Activated naive CD4-positive, alpha-beta T cell treated with anti-CD3 and anti-CD28 coated beads, Interleukin-2, amount 50 U/mL, for 16 hours (primary cell): Measurements from ENCODE around the gene TAF7.
"Not testable (repeated sequence)": the region's sequence is repeated elsewhere in the genome, so short reads cannot be mapped to it uniquely, and the experiment has no call there.

Source experiments
- DNase-seq: peaks from one replicate; pipeline ENCODE4 v3.0.0-alpha.2; 2020

Gene TAF7, protein sequence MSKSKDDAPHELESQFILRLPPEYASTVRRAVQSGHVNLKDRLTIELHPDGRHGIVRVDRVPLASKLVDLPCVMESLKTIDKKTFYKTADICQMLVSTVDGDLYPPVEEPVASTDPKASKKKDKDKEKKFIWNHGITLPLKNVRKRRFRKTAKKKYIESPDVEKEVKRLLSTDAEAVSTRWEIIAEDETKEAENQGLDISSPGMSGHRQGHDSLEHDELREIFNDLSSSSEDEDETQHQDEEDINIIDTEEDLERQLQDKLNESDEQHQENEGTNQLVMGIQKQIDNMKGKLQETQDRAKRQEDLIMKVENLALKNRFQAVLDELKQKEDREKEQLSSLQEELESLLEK

DNA sequence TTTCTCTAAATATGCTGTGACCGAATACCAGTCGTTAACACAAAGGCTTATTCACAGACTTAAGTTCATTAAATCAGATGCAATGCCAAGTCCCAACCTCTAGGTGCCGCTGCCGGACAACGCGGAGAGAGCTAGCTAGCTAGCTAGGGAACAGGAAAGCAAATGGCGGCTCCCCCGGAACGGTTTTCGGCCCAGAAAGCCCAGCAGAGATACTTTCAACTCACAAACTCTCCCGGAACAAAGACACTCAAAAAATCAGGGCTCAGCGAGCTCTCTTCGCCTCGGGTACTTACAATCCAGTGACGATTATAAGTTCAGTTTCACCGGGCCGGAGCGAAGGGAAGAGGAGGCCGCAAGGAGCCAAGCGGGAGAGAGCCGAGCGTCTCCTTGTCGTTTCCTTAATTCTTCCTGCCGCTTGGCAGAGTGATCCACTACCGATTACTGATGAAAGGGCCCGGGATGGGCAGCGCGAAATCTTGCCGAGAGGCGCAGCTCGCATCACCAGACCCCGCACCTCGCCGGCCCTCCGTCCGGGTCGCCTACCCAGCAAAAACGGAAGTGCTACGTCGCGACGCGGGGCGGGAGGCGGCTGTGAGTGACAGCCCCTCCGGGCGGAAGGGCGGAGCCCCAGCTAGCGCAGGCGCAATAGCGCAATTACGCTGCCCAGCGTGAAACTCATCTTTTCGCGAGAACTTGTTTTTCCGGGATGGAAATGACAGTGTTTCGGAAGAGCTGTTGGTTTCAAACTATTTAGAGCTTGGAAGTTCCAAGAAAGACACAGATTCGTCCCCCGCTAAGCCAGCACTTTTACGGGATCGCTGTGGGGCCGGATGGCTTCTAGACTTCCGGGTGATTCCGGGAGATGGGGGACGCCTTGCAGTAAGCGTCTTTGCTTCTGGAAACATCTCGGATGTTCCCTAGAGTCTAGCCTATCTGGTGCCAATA is at the start of gene TAF7:
TAF7 (minus strand) TSS at position 560 of the 945 bp plus-strand sequence. CDS start 740 bp downstream, outside the sequence.
- peak; percentile 93 for DNase-seq

DNA sequence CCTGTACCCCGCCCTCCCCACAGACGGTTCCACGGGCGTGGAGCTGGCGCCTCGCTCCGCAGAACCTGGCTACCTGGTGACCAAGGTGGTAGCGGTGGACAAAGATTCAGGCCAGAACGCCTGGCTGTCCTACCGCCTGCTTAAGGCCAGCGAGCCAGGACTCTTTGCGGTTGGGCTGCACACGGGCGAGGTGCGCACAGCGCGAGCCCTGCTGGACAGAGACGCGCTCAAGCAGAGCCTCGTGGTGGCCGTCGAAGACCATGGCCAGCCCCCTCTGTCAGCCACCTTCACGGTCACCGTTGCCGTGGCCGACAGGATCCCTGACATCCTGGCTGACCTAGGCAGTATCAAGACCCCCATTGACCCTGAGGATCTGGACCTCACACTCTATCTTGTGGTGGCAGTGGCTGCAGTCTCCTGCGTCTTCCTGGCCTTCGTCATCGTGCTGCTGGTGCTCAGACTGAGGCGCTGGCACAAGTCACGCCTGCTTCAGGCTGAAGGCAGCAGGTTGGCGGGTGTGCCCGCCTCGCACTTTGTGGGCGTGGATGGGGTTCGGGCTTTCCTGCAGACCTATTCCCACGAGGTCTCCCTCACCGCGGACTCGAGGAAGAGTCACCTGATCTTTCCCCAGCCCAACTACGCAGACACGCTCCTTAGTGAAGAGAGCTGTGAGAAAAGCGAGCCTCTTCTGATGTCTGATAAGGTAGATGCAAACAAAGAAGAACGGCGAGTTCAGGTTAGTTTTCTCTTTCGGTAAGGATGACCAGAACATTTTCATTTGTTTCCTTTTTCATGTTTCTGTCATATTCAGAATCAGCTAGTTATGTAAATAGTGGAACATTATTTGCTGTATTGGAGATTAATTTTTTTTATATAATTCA is 45.7 kb upstream of the TAF7 start:
- DNase-seq = no peak

DNA sequence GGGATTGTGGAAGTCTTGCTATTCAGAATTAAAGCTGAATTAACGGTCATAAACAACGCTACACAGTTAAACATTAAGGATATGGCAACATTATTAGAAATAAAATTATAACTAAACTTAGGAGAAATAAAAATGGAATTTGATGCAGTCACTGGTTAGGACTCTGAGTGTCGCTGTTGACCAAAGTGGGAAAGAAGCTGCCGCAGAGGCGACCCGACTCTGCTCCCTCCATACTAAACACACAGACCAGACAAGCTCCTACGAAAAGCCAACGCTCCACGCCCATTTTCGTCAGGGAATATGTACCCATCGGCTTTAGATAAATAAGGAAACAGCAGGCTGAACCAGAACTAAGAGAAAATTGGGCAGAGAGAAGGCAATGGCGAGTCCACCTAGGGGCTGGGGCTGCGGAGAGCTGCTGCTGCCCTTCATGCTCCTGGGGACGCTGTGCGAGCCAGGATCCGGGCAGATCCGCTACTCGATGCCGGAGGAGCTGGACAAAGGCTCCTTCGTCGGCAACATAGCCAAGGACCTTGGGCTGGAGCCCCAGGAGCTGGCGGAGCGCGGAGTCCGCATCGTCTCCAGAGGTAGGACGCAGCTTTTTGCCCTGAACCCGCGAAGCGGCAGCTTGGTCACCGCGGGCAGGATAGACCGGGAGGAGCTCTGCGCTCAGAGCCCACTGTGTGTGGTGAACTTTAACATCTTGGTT is 43.5 kb upstream of the TAF7 start, which contains the start of gene PCDHGA5:
PCDHGA5 (plus strand) TSS at position 211 of the 709 bp plus-strand sequence; CDS start at position 380, 169 bp downstream.
- no peak for DNase-seq

DNA sequence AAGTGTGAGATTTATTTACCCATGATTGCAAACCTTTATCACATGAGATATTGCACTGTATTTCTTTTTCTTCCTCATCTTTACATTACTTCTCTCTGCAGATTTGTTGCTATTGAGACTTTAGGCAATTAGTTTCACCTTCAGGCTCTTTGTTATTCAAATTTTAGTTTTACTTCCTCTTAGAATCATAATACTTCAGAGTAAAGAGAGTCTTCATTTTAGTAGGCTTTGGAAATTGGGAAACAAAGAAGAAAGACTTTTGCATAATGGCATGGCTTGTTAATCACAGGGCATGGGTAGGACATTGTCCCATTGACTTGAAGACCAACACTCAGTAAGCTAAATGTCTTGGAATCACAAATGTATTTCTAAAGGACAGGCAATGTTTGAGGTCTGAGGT is 42.1 kb upstream of the TAF7 start:
- DNase-seq = no peak

DNA sequence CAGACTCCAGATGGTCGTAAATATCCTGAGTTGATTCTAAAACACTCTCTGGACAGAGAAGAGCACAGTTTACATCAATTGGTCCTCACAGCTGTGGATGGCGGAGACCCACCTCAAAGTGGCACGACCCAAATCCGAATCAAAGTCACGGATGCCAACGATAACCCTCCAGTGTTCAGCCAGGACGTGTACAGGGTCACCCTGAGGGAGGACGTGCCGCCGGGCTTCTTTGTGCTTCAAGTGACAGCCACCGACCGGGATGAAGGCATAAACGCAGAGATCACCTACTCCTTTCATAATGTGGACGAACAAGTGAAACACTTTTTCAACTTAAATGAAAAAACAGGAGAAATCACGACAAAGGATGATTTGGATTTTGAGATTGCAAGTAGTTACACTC is 40.1 kb upstream of the TAF7 start:
- no peak for DNase-seq

DNA sequence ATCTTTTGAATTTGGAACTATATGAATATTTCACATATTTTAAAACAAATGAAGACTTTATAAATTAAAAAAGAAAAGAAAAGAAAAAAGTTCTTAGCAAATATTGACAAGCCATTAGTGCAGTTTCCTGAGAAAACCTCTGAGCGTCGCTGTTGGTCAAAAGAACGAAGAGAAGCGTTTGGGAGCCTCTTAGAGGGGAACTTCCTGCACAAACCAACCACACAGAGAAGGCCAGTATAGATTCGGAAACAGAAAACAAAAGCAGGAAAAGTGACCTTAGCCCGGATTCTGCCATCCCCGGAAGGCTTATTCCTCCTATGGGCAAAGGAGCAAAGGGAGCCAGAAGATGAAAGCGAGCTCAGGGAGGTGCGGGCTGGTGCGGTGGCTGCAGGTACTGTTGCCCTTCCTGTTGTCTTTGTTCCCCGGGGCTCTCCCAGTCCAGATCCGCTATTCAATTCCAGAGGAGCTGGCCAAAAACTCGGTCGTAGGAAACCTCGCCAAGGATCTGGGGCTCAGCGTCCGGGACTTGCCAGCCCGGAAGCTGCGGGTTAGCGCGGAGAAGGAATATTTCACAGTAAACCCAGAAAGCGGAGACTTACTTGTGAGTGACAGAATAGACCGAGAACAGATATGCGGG is 39.3 kb upstream of the TAF7 start, which contains the start of gene PCDHGB2:
PCDHGB2 (plus strand) TSS at position 205 of the 637 bp plus-strand sequence; CDS start at position 347, 142 bp downstream.
- DNase-seq = no peak

DNA sequence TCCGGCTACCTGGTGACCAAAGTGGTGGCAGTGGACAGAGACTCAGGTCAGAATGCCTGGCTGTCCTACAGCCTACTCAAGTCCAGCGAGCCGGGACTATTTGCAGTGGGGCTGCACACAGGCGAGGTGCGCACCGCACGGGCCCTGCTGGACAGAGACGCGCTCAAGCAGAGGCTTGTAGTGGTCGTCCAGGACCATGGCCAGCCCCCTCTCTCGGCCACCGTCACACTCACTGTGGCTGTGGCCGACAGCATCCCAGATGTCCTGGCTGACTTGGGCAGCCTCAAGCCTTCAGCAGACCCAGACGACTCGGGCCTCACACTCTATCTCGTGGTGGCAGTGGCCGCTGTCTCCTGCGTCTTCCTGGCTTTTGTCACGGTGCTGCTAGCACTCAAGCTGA is 36.4 kb upstream of the TAF7 start:
- DNase-seq = no peak

DNA sequence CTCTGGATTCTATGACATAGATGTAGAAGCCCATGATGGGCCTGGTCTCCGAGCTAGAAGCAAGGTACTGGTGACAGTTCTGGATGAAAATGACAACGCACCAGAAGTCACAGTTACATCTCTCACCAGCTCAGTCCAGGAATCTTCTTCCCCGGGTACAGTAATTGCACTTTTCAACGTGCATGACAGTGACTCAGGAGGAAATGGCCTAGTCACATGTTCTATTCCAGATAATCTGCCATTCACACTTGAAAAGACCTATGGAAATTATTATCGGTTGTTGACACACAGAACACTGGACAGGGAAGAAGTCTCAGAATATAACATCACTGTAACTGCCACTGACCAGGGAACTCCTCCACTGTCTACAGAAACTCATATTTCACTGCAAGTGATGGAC is 35.5 kb upstream of the TAF7 start:
- DNase-seq = no peak

DNA sequence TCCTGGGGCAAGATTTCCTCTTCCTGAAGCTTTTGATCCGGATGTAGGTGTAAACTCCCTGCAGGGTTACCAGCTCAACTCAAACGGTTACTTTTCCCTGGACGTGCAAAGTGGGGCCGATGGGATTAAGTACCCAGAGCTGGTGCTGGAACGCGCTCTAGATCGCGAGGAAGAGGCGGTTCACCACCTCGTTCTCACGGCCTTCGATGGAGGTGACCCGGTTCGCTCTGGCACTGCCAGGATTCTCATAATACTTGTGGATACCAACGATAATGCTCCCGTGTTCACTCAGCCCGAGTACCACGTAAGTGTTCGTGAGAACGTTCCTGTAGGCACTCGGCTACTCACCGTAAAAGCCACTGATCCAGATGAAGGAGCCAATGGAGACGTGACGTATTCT is 35.1 kb upstream of the TAF7 start:
- DNase-seq = no peak

DNA sequence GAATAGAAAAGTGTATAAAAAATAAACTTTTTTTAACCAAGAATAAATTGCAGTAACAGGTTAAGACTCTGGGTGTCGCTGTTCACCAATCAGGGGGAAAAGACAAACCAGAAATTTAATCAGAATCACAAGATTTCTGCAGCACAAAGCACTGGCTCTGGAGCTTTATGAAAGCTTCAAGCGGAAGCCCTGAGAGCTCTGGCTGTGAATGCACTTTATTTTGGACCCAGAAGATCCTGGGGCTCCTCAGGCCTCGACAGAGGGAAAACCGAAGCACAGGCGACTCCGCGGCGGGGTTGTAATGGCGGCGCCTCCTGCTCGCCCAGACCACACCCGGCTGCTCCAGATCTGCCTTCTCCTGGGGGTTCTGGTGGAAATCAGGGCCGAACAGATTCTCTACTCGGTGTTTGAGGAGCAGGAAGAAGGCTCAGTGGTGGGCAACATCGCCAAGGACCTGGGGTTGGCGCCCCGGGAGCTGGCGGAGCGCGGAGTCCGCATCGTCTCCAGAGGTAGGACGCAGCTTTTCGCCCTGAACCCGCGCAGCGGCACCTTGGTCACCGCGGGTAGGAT is 34.4 kb upstream of the TAF7 start, which contains the start of gene PCDHGA4:
PCDHGA4 (plus strand) TSS at position 122 of the 570 bp plus-strand sequence; CDS start at position 209, 87 bp downstream.
- no peak for DNase-seq

DNA sequence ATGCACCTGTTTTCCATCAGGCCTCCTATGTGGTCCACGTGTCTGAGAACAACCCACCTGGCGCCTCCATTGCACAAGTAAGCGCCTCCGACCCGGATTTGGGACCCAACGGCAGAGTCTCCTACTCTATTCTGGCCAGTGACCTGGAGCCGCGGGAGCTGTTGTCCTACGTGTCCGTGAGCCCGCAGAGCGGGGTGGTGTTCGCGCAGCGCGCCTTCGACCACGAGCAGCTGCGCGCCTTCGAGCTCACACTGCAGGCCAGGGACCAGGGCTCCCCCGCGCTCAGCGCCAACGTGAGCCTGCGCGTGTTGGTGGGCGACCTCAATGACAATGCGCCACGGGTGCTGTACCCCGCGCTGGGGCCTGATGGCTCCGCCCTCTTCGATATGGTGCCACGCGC is 31.0 kb upstream of the TAF7 start:
- no peak for DNase-seq

DNA sequence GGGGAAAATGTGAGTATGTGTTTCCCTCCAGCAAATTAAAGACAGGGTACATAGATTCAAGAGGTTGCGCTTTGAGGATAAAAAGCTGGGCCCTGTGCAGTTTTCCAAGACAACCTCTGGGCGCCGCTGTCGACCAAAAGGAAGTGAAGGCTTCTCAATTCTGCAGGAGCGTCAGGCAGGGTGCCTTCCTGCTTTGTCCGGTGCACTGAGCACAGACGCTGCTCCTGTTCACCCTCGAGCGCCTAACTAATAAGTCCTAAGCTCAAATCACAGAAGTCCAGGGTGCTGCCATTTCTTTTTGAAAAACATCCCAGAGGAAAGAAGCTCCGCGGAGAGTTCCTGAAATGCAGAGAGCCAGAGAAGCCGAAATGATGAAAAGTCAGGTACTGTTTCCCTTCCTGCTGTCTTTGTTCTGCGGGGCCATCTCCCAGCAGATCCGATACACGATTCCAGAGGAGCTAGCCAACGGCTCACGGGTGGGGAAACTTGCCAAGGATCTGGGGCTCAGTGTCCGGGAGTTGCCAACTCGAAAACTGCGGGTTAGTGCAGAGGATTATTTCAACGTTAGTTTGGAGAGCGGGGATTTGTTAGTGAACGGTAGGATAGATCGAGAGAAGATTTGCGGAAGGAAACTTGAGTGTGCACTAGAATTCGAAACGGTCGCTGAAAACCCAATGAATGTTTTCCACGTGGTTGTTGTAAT is 29.5 kb upstream of the TAF7 start, which contains the start of gene PCDHGB1:
PCDHGB1 (plus strand) TSS at position 183 of the 703 bp plus-strand sequence; CDS start at position 345, 162 bp downstream.
- no peak for DNase-seq

DNA sequence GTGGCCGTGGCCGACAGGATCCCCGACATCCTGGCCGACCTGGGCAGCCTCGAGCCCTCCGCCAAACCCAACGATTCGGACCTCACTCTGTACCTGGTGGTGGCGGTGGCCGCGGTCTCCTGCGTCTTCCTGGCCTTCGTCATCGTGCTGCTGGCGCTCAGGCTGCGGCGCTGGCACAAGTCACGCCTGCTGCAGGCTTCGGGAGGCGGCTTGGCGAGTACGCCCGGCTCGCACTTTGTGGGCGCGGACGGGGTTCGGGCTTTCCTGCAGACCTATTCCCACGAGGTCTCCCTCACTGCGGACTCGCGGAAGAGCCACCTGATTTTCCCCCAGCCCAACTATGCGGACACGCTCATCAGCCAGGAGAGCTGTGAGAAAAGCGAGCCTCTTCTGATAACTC is 25.4 kb upstream of the TAF7 start:
- DNase-seq = not testable (repeated sequence)

DNA sequence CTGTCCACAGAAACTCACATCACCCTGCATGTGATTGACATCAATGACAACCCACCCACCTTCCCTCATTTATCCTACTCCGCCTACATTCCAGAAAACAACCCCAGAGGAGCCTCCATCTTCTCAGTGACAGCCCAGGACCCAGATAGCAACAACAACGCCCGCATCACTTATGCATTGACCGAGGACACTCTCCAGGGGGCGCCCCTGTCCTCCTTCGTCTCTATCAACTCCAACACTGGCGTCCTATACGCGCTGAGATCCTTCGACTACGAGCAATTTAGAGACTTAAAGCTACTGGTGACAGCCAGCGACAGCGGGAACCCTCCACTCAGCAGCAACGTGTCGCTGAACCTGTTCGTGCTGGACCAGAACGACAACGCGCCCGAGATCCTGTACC is 24.7 kb upstream of the TAF7 start:
- DNase-seq = no peak

DNA sequence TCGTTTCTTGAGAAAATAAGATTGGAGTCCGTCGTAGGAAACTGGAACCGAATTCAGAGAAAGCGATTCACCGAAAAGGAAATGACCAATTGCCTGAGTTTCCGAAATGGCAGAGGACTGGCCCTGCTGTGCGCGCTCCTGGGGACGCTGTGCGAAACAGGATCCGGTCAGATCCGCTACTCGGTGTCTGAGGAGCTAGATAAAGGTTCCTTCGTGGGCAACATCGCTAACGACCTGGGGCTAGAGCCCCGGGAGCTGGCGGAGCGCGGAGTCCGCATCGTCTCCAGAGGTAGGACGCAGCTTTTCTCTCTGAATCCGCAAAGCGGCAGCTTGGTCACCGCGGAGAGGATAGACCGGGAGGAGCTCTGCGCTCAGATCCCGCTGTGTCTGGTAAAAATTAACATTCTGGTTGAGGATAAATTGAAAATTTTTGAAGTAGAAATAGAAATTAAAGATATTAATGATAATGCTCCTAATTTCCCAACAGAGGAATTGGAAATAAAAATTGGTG is 23.4 kb upstream of the TAF7 start:
- no peak for DNase-seq

DNA sequence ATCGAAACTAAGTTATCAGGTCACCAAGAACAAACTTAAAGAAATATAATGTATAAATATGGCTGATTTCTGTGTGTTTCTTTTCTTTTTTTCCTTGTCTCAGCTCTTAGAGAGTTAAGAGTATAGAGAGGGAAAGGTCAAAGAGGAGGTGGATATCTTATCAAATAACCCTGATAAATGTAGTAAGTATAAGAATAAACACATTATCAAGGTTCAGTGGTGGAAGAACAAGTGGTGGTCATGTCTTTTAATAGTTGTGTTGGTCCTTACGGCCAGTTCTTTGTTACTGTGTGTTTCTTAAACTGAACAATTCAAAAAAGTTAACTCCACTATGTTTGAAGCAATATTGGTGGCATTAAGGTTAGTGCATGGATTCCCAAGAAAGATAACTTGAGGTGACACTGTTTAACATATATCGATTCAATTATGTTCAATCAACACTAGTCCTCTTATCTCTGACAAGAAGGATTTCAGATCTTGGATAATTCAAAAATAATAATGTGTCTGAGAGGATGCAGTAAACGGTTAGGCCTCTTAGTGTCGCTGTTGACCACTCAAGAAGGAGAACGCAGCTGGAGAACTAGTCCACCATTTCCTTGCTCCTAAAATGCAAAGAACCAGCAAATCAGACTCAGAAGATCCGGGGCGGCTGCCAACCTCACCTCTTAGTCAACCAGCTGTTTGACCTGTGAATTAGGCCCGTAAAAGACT is 22.8 kb upstream of the TAF7 start, which contains the start of gene PCDHGA3:
PCDHGA3 (plus strand) TSS at position 588 of the 711 bp plus-strand sequence. CDS start 205 bp downstream, outside the sequence.
- no peak for DNase-seq

DNA sequence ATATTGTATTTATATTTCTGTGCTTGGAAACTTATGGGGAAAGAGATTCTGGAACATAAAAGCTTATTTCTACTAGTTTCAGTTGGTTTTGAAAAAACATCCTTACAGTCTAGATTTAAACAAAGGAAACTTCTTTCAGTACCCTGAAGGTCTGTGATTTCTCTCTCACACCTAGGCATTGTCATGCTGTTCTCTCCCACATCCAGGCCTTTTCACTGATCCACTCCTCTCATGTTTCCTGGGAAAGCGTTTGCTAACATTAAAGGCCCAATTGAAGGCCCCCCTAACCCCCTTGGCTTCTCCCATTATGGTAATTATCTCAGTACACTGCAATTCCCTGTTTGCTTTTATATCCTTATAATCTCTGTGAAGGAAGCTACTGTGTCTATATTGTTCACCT is 22.2 kb upstream of the TAF7 start:
- no peak for DNase-seq

DNA sequence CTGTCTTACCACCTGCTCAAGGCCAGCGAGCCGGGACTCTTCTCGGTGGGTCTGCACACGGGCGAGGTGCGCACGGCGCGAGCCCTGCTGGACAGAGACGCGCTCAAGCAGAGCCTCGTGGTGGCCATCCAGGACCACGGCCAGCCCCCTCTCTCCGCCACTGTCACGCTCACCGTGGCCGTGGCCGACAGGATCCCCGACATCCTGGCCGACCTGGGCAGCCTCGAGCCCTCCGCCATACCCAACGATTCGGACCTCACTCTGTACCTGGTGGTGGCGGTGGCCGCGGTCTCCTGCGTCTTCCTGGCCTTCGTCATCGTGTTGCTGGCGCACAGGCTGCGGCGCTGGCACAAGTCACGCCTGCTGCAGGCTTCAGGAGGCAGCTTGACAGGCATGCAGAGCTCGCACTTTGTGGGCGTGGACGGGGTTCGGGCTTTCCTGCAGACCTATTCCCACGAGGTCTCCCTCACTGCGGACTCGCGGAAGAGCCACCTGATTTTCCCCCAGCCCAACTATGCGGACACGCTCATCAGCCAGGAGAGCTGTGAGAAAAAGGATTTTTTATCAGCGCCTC is 20.3 kb upstream of the TAF7 start:
- not testable (repeated sequence) for DNase-seq
